Psoas muscle (tissue), 8 donors: ENCODE measurements around the gene ATP10B. TPM values are rescaled to one million over a fixed set of nuclear protein-coding genes. Genes with fewer than 3 reads are reported as not detected.

Source experiments
- ATAC-seq, 4 donors: fragments of 200-7000 bp; cut with Tn5 transposase; one replicate each; pipeline ENCODE4 v1.9.1; 2020; ENCODE audit warnings: moderate library complexity in 3 of 4, mild to moderate bottlenecking in 2 of 4
- DNase-seq, 2 donors: peaks; one replicate each; pipeline ENCODE4 v3.0.0-alpha.2; 2020
- H3K27ac ChIP-seq: fragments of 200-600 bp; one replicate; pipeline ENCODE4 v1.8.0; 2022
- H3K27me3 ChIP-seq, 3 donors: fragments of 200-600 bp in 1 of 3; one replicate each; pipeline versions ENCODE4 v1.6.1 to v1.8.0; 2013 to 2022; ENCODE audit warnings: low read length in 2 of 3, mild to moderate bottlenecking in 2 of 3, moderate library complexity in 1 of 3; ENCODE audit not compliant: insufficient read depth in 3 of 3
- H3K36me3 ChIP-seq, 2 donors: fragments of 200-600 bp in 1 of 2; one replicate each; pipeline versions ENCODE4 v1.6.1 to v1.8.0; 2013 to 2022; ENCODE audit warnings: low read depth in 1 of 2, mild to moderate bottlenecking in 1 of 2, moderate library complexity in 1 of 2; ENCODE audit not compliant: insufficient read depth in 1 of 2
- H3K4me1 ChIP-seq: fragments of 200-600 bp; one replicate; pipeline ENCODE4 v1.8.0; 2022
- H3K4me3 ChIP-seq: fragments of 200-600 bp; one replicate; pipeline ENCODE4 v1.8.0; 2022; ENCODE audit warnings: mild to moderate bottlenecking
- H3K9me3 ChIP-seq: fragments of 200-600 bp; one replicate; pipeline ENCODE4 v1.8.0; 2022
- CTCF ChIP-seq: fragments of 200-600 bp; IDR thresholded peaks from one replicate; pipeline ENCODE4 v1.8.0; 2022; ENCODE audit warnings: antibody characterized with exemption
- WGBS, 3 donors: extraction: QIAGEN DNeasy Blood & Tissue Kit; methylation state at CpG; one replicate each; pipeline versions ENCODE4 v1.1.6 to v1.1.7; 2013; 5-methylcytosine and 5-hydroxymethylcytosine counted together
- intact Hi-C, 2 donors: fragments of 100-400 bp; cut with DNase I; formaldehyde crosslinking; loops; one replicate each; pipeline versions ENCODE4 v1.11.0 to v1.14.2; 2022
- polyA plus RNA-seq, 3 donors: library from polyadenylated mRNA; stranded (reverse); fragments of 200-250 nt; gene quantifications; one replicate each; pipeline ENCODE4 v1.2.3, GENCODE V29; 2013
- total RNA-seq, 4 donors: library from RNA; stranded (reverse); fragmentation: NEBNext Ultra II Directional in 2 of 4; extraction: Animal tissue kit (Norgen Biotek cat#: 25700) in 2 of 4; gene quantifications; one replicate each; pipeline versions ENCODE4 v1.2.1 to v1.2.4, GENCODE V29; 2021 to 2023
- donor health status: healthy with polysubstance abuse.
- donor health status: DM: no; HTN: no; CAD: no; lungs with moderate emphysema.
- donor health status: Bipolar disorder and iron deficiency.
- donor health status: healthy.
- donor health status: DM: yes; HTN: yes; CAD: no.
- donor health status: DM: no; HTN: no; CAD: no.
- donor health status: DM: no; HTN: no; CAD: no.
- donor health status: DM: yes; HTN: yes; CAD: no.

The ATP10B gene
- total and polyA plus RNA-seq, 7 donors = 0.01 to 0.04 TPM; not detected in 5

DNA sequence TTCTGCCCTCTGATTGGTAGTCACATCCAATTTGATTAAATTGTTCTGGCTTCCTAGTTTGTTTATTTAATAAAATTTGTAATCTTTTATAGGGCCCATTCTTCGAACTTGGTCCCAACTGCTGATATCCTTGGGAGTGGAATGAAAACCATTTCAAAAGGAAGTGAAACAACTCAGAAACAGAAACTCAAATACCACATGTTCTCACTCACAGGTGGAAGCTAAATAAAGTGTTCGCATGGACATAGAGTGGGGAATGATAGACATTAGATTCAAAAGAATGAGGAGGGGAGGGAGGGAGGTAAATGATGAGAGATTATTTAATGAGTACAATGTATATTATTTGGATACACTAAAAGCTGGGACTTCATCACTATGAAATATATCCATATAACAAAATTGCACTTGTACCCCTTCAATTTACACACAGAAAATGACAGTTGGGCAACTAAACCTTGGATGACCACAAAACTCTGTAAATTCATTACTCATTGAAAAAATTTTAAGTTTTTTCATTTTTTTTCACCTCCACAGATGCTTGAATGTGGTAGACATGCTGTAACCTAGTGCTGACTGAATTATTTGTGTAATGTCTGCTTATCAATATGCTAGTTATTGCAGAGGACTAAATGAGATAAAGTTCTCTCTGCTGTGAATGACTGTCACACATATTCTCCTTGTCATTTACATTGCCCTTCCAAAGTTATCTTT is 16.0 kb downstream of the ATP10B start:
- H3K27ac ChIP-seq = no peak overlapping the region
- peaks cover 6% of the 10 kb centered on the region for H3K9me3 ChIP-seq
- intact Hi-C loops = no loop called here
- no peaks in the 10 kb centered on the region for H3K4me1 ChIP-seq
- H3K4me3 ChIP-seq = no peak overlapping the region
- no peaks in the 10 kb centered on the region for H3K36me3 ChIP-seq
- H3K27me3 ChIP-seq = no peaks in the 10 kb centered on the region
- WGBS, 3 donors = 69 to 78% (median 72%) methylated on average over 2 of the region's 2 CpGs
- no peak for TF ChIP-seq CTCF
- no peak for DNase-seq
- no peak for ATAC-seq

- Histone ChIP-seq H3K4me1 (no peaks in the 10 kb centered on the region), H3K27me3 (no peaks in the 10 kb centered on the region), H3K9me3 (peaks cover 6% of the 10 kb centered on the region), H3K27ac (no peak overlapping the region), H3K4me3 (no peak overlapping the region), H3K36me3 (no peaks in the 10 kb centered on the region)
- TF ChIP-seq CTCF = no peak
- intact Hi-C loops = no loop called here
- ATAC-seq (no peak), DNase-seq (no peak)
Measured at GRCh38 chr5:160835376-160835775, 16.6 kb downstream of the ATP10B start.

- no peaks in the 10 kb centered on the region for H3K36me3 ChIP-seq
- no peak for TF ChIP-seq CTCF
- no peak overlapping the region for H3K4me3 ChIP-seq
- H3K4me1 ChIP-seq = no peaks in the 10 kb centered on the region
- no peak overlapping the region for H3K27ac ChIP-seq
- no peak for DNase-seq
- WGBS, 3 donors = 86 to 93% (median 91%) methylated on average over 2 of the region's 2 CpGs
- H3K27me3 ChIP-seq = no peaks in the 10 kb centered on the region
- H3K9me3 ChIP-seq = peaks cover 6% of the 10 kb centered on the region
- intact Hi-C loops = no loop called here
- no peak for ATAC-seq
Measured at GRCh38 chr5:160833806-160834205, 18.2 kb downstream of the ATP10B start.

DNA sequence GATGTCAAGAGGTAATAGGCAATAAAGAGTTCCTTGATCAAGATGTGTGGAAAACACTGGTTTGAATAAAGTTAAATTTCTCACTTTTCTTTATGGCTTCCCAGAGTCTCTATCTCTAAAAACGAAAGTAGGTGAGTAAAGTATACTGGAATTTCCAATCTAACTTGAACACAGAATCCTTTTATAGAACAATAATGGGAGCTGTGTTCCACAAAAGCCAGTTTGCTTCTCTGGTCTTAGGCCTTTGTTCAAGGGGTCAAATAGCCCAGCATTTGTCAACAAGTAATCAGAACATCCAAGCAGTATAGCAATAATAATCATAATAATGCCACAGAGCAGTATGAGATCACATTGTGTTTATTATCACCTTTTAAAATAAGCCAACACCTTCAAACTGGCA is 20.2 kb downstream of the ATP10B start:
- intact Hi-C loops = no loop called here
- H3K4me3 ChIP-seq = no peak overlapping the region
- peaks cover 8% of the 10 kb centered on the region for H3K9me3 ChIP-seq
- TF ChIP-seq CTCF = no peak
- DNase-seq = no peak
- H3K27ac ChIP-seq = no peak overlapping the region
- H3K36me3 ChIP-seq = no peaks in the 10 kb centered on the region
- no peaks in the 10 kb centered on the region for H3K27me3 ChIP-seq
- 47 to 63% (median 50%) methylated on average over 1 of the region's 1 CpG for WGBS, 3 donors
- no peak for ATAC-seq
- no peaks in the 10 kb centered on the region for H3K4me1 ChIP-seq
